ENCODE measurements around the gene MED10.

Gene MED10

DNA sequence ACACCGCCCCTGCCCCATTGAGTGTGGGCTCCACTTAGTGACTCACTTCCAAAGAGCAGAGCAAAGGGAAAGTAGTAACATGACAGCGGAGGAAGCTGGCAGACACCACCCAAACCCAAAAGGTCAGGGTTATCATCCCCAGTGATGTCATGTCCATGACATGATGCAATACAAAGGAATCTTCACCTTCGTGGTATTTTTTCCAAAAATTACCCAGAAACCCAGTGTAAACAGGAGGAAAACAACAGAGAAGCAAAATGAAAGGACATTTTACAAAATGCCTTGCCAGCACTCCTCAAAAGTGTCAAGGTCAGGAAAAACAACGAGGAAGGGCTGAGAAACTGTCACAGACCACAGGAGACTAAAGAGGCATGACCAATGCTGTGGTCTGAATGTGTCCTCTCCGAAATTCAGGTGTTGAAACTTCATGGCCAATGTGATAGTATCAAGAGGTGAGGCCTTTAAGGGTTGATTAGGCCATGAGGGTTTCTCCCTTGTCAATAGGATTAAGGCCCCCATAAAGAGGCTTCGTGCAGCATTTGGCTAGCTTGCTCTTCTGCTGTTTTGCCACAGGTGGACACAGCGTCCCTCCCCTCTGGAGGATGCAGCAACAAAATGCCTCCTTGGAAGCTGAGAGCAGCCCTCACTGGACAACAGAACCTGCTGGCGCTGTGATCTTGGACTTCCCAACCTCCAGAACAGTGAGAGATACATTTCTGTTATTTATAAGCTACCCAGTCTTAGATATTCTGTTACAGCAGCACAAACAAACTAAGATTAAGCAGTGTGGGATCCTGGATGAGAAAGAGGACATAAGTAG lies 30.5 kb upstream of the MED10 start:
- TF ChIP-seq POLR2AphosphoS5 (IDR thresholded peaks at IDR 0.05; ENCODE audit: low read depth, low read length) (no peak), POLR2A (IDR thresholded peaks at IDR 0.05; ENCODE audit: low read depth, low read length) (no peak), TAF1 (IDR thresholded peaks at IDR 0.05; ENCODE audit: borderline replicate concordance, low read depth, low read length) (no peak)
- no peak for FAIRE-seq

GRCh38 chr5:6408260-6408596 lies 29.9 kb upstream of the MED10 start:
- TF ChIP-seq POLR2A (IDR thresholded peaks at IDR 0.05; ENCODE audit: low read depth, low read length): no peak
- TF ChIP-seq TAF1 (IDR thresholded peaks at IDR 0.05; ENCODE audit: borderline replicate concordance, low read depth, low read length): no peak
- FAIRE-seq (no peak), DNase-seq (ENCODE audit: insufficient read length) (no peak)

More for the DNA sequence above, 30.5 kb upstream of the MED10 start:
- no peak for DNase-seq (ENCODE audit: insufficient read length)

GRCh38 chr5:6407558-6408259 lies 29.4 kb upstream of the MED10 start:
- TF ChIP-seq POLR2AphosphoS5 (IDR thresholded peaks at IDR 0.05; ENCODE audit: low read depth, low read length) (no peak), POLR2A (IDR thresholded peaks at IDR 0.05; ENCODE audit: low read depth, low read length) (no peak), TAF1 (IDR thresholded peaks at IDR 0.05; ENCODE audit: borderline replicate concordance, low read depth, low read length) (no peak)
- FAIRE-seq (no peak), DNase-seq (ENCODE audit: insufficient read length) (no peak)

DNA sequence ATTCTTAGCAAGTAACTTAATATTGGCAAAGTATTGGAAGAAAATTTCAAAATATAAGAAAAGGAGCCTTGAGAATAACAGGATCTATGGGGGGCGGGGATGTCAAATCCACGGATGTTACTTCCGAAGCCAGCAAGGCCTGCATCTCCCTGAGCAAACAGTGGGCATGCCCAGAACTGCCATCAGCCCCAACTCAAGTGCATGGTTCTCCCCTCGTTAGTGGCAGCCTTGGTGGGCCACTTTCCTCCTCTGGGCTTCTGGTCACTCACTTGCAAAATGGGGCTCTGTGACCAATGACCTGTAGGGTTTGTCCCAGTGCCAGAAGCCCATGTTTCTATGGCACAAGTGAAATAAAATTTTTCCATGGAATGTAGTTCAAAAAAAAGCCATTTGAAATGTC lies 27.2 kb upstream of the MED10 start:
- FAIRE-seq (no peak), DNase-seq (ENCODE audit: insufficient read length) (no peak)
- TF ChIP-seq POLR2A (IDR thresholded peaks at IDR 0.05; ENCODE audit: low read depth, low read length) (no peak), POLR2AphosphoS5 (IDR thresholded peaks at IDR 0.05; ENCODE audit: low read depth, low read length) (no peak), TAF1 (IDR thresholded peaks at IDR 0.05; ENCODE audit: borderline replicate concordance, low read depth, low read length) (no peak)

GRCh38 chr5:6404129-6404528 lies 25.8 kb upstream of the MED10 start:
- DNase-seq (ENCODE audit: insufficient read length): no peak
- TF ChIP-seq POLR2AphosphoS5 (IDR thresholded peaks at IDR 0.05; ENCODE audit: low read depth, low read length) (no peak), POLR2A (IDR thresholded peaks at IDR 0.05; ENCODE audit: low read depth, low read length) (no peak), TAF1 (IDR thresholded peaks at IDR 0.05; ENCODE audit: borderline replicate concordance, low read depth, low read length) (no peak)
- FAIRE-seq: peak; percentile 27

DNA sequence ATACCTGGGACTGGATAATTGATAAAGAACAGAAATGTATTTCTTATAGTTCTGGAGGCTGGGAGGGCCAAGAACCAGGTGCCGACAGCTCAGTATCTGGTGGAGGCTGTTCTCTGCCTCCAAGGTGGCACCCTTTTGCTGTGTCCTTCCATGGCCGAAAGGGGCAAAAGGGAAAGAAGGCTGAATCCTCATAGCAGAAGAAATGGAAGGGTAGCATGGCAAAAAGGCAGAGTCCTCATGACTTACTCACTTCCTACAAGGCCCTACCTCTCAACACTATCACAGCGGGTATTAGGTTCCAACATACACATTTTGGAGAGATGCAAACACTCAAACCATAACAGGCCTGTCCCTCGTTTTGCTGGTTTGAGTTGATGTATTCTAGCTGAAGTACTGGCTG lies 25.1 kb upstream of the MED10 start:
- DNase-seq (ENCODE audit: insufficient read length): no peak
- peak; percentile 50 for FAIRE-seq

DNA sequence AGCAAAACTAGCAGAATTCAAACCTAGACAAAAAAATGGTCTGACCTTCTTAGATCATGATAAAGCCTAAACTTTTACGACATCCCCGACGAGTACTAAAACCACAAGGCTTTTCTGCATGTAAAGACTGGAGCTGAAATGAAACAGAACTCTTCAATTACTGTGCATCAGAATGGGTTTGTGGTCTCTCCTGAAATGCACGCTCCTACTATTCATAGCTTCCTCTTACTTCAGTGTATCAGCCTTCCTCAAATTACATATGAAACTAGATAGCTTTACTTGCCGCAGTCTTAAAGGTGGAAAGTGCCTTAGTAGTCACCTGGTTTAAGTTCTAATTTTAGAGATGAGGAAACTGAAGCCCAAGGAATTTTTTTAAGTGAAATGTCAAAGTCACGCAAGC lies 24.6 kb upstream of the MED10 start:
- peak; percentile 40 for FAIRE-seq
- TF ChIP-seq POLR2AphosphoS5 (IDR thresholded peaks at IDR 0.05; ENCODE audit: low read depth, low read length) (no peak), POLR2A (IDR thresholded peaks at IDR 0.05; ENCODE audit: low read depth, low read length) (no peak), TAF1 (IDR thresholded peaks at IDR 0.05; ENCODE audit: borderline replicate concordance, low read depth, low read length) (no peak)
- no peak for DNase-seq (ENCODE audit: insufficient read length)

More for the DNA sequence above, 25.1 kb upstream of the MED10 start:
- TF ChIP-seq POLR2AphosphoS5 (IDR thresholded peaks at IDR 0.05; ENCODE audit: low read depth, low read length): no peak
- no peak for TF ChIP-seq TAF1 (IDR thresholded peaks at IDR 0.05; ENCODE audit: borderline replicate concordance, low read depth, low read length)
- no peak for TF ChIP-seq POLR2A (IDR thresholded peaks at IDR 0.05; ENCODE audit: low read depth, low read length)

DNA sequence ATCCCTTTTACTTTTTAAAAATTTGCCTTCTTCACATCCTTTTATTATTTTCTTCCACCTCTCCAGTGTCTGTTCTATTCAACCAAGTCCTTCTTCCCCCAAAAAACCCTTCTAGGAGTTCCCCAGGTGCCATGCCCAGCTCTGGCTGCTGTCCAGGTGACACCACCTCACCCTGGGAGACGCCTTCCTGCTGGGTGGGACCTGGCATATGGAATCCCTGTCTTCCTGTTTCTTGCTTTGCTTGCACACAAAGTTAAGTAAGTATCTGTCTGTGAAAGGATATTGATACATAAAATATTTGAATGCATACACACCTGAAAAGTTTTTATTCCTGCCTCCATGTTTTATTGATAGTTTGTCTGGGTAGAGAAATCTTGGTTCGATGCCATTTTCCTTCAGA lies 23.1 kb upstream of the MED10 start:
- FAIRE-seq: no peak
- DNase-seq (ENCODE audit: insufficient read length): no peak
- TF ChIP-seq POLR2AphosphoS5 (IDR thresholded peaks at IDR 0.05; ENCODE audit: low read depth, low read length): no peak
- TF ChIP-seq POLR2A (IDR thresholded peaks at IDR 0.05; ENCODE audit: low read depth, low read length): no peak

GRCh38 chr5:6399980-6400910 lies 21.9 kb upstream of the MED10 start:
- TF ChIP-seq TAF1 (IDR thresholded peaks at IDR 0.05; ENCODE audit: borderline replicate concordance, low read depth, low read length): no peak
- no peak for TF ChIP-seq POLR2AphosphoS5 (IDR thresholded peaks at IDR 0.05; ENCODE audit: low read depth, low read length)
- TF ChIP-seq POLR2A (IDR thresholded peaks at IDR 0.05; ENCODE audit: low read depth, low read length): no peak
- FAIRE-seq (no peak), DNase-seq (ENCODE audit: insufficient read length) (no peak)

- no peak for FAIRE-seq
- TF ChIP-seq POLR2AphosphoS5 (IDR thresholded peaks at IDR 0.05; ENCODE audit: low read depth, low read length): no peak
- no peak for TF ChIP-seq POLR2A (IDR thresholded peaks at IDR 0.05; ENCODE audit: low read depth, low read length)
- no peak for TF ChIP-seq TAF1 (IDR thresholded peaks at IDR 0.05; ENCODE audit: borderline replicate concordance, low read depth, low read length)
- no peak for DNase-seq (ENCODE audit: insufficient read length)
These were observed 20.4 kb upstream of the MED10 start for GRCh38 chr5:6398570-6399230.

Measured in GM12892 (cell line).